ENCODE measurements around the gene FMNL2.
A peak's percentile ranks its signal among the peaks of the same experiment; 100 is the strongest.

The FMNL2 gene

DNA sequence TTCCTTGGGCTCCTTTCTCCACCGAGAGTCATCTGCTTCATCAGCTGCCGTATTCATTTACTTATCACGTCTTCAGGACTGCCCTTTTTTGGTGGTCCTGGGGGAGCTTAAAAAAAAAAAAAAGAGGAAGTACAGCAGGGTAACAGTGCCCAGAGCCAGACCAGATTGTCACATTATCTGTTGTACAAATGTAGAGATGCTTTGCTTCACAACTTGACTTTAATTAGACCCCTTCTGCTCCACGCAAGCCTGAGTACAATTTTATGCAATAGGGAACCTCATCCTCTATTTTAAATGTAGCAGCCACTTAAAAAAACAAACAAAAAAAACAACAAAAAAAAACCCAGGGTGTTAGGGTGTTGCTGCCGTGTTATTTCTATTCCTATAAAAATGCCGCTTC is 254.0 kb downstream of the FMNL2 start:
- no peak for DNase-seq

DNA sequence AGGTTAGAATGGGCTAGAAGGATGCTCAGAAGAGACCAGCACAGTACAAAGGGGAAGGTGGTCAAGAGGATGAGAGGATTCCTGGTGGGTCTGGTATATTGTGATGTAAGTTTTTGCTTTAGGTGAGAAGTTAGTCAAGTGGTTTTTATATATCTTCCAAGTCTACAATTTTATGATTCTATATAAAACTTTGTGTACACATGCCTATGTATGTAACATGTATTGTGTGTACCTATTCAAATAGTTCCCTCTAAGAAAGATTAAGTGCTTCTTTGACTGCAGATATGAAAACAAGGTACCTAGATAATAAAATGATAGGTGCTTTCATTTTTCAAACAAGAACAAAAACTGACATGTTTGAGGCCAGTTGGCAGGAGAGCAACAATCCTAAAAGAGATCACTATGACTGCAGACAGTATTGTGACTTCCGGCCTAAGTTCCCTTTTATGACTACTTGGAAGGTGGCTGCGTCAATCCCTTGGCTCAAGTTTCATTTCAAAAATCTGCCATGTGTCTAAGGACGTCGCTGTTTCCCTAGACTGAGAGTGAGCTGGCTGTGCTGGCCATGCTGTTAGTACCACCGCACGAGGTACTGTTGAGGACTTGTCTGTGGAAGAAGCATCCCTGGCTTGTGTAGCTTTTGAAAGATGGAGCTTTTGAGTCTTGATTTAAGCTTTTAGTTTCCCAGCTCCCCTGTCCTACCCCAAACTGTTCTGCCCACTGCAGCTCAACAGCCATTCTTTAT is 259.2 kb downstream of the FMNL2 start:
- peak; percentile 45 for DNase-seq

DNA sequence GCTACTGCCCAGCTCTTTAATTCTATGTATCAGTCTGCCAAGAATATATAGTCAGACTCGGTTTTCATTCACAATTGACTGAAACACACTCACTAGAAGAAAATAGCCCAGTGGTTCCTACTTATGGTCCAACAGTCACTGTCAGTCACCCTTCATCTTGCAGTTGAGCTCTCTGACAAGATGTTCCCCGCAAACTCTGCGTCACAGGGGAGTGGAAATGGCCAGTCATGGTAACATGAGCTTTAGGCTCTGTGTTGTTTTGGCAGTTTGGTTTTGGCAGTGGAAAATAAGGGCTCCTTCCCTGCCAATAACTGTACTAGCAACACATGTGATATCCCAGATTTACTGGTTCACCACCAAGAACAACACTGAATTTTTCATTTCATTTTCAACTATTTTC is 259.8 kb downstream of the FMNL2 start:
- DNase-seq, result no peak

DNA sequence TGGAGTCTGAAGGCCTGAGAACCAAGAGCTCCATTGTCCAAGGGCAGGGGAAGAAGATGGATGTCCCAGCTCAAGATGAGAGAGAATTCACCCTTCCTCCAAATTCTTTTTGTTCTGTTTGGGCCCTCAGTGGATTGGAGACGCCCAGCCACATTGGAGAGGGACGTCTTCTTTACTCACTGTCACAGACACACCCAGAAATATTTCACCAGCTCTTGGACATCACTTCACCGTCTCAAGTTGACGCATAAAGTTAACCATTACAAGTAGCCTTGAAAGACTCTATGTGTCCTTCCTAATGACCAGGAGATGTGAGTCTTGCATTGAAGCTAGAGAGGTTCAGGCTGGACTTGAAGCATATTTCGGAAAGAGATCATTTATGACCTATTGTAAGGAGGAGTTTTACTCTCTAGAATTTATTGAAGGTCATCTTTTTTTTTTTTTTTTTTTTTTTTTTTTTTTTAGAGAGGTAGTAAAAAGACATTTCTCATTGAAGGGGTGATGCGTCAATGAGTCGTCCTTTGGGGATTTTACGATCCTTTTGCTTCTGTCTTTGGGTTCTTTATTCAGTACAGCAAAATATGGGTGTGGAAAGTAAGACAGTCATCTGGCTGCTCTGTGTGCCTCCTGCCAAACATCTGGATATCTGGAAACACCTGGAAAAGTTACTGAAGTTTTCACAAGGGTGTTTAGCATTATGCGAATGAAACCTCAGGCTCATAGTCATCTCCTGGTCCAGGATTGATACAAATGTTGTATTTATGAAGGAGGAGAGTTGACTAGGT is 264.2 kb downstream of the FMNL2 start:
- DNase-seq, result no peak

DNA sequence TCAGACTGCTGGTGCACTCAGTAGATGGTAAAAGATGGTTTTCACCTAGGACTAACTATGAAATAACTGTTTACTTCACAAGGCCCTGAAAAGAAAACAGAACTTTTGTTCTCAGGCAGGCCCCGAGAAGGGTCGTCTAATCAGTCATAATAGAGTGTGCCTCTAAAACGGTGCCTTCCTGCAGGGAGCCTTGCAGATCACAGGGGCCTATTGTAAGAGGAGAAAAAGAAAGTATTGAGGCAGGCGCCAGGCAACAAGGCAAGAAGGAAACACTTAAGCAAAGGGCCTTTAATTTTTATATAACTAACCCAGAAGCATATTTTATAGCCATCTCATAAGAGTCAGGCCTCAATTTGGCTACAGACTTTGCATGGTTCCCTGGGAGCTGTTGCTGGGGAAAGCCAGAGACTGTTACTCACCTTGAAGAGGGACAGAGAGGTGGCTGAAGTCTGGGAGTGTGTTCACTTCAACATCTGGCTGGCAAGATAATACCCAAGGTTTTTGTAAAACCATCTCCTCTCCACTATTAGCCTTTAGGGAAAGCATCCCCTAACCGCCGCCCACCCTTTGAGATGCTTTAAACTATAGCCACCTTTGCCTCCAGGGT is 265.2 kb downstream of the FMNL2 start:
- DNase-seq, result no peak

DNA sequence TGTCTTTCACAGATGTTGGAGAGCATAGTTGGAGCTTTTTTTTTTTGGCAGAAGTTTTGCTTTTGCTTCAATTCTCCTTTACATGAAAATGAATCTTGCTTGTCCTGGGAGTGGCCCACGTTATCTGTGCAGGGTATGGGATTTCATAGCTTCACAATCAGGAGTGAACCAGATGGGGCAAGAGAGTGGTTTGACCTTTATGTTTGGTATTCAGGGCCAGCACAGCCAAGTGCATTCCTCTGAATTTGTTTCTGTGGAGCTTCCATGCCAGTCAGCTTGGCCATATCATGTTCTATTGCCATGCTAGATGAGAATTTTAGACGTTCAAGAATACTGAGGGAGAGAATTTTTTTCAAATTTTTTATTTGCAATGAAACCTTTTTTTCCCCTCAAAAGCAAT is 265.7 kb downstream of the FMNL2 start:
- DNase-seq, result no peak

DNA sequence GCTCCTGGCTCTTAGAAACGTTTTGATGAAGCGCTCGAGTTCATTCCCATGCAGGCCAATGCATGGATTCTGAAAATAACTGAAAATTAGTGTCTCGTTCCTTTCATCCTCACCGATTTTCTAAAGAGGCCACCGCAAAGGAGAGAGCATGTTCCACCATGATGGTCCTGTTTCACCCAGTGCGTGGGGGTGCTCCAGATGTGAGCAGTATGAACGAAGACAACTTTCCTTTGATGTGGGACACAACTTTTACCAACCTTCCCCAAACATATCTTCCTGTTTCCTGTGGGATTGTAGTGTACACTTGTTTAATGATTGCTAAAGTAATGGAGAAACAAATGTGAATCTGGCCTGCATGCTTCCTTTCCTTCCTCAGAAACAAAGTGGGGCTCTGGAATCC is 267.8 kb downstream of the FMNL2 start:
- no peak for DNase-seq

DNA sequence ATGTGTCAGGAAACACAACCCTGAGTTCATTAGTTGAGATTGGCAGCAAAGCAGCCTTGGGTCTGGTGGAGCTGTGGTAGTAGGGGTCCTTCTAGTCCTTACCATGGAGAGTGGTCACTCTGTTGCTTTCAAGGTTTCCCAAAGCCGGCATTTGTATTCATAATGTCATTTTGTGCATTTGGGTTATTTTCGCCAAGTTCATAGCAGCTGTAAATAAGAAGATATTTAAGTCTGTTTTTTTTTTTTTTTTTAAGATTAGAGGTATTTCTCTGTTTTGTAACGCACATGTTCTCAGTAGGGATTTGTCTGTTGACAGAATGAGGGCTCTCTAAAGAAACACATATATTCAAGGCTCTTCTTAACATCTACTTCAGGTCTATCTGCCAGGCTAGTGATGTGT is 268.2 kb downstream of the FMNL2 start:
- DNase-seq, result no peak

DNA sequence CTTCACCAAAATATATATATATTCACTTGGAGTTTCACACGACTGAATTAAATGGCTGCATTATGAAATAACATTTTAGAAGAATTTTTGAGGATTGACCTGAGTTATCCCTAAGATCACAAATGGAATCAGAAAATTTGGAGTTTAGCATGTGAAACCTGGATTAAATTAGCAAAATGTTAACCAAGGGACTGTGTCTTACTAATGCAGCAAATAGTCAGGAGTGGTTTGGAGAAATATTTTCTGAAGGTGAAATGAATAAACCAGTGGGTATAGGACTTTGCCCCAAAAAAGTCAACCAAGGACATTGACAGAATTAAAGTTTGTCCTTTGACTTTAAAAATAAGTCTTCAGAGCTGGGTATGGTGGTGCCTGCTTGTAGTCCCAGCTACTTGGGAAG is 271.1 kb downstream of the FMNL2 start:
- DNase-seq, result no peak

DNA sequence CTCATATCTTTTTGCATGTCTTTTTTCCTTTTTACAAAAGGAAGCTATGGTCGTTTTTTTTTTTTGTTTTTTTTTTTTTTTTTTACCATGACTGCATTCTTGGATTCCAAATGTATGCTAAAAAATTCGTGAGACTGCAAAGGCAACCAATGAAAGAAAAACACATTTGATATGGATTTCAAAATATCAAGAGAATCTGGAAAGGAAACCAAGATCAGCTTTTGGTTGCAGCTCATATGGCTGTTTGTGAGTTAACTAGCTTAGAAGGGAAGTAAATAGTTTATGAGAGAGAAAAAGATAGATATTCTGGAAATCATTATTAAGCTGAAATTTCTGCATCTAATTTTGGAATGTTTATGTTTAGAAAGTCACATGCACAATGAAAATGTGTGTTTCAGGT is 272.0 kb downstream of the FMNL2 start:
- no peak for DNase-seq

DNA sequence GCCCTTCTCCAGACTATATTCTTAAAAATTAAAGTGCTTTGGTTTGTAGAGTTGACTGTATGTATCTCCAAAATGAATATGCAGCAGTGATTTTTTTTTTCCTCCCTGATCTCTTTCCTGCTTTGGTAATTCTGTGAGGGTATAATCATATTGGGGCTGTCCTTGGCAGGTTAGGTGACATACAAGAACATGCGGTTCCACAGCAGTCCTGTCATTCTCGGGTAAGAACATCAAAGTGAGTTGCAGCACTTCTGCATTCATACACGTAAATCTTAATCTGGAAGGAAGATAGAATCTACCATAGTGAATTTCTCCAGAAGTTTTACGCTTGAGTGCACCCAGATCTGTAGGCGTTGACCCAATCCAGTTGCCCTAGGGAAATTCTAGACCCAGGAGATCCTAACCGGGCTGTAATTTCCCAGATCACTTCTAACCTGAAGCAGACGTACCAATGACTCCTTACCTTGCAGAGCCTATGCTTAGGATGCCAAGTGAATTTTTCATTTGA is 272.9 kb downstream of the FMNL2 start:
- DNase-seq, result no peak

DNA sequence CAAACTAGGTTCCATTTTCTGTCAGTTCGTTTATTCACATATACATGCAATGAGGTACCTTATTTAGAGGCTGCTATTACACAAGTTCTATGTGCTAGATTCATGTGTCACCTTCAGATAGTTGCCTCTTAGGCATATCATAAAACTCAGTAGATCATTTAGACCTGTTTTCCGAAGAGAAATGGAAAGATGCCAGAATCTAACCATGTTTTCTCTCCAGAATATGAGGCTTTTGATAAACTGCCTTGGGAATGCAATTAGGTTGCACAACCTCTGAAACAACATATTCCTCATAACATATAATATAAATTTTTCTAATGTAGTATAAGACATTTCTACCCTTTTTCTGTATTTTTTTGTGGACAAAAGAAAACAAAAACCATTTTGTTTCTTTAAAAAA is 274.2 kb downstream of the FMNL2 start:
- no peak for DNase-seq

DNA sequence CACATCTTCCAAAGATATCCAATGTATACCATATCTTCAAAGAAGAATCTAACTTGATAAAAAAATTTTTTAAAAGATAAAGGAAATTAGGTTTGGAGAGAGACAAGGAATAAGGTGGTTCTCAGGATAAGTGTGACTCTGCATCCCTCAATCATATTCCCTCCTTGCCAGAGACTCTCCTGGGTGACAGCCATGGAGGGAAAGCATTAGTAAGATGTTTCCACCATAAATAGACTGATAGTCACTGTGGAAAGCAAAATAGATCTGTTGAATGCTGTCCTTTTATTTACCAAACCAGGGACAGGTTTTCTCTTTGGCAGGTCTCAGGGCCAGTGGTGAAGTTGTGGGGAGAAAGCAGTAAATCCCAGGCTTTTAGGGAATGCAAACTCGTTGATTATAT is 274.7 kb downstream of the FMNL2 start:
- DNase-seq, result no peak

DNA sequence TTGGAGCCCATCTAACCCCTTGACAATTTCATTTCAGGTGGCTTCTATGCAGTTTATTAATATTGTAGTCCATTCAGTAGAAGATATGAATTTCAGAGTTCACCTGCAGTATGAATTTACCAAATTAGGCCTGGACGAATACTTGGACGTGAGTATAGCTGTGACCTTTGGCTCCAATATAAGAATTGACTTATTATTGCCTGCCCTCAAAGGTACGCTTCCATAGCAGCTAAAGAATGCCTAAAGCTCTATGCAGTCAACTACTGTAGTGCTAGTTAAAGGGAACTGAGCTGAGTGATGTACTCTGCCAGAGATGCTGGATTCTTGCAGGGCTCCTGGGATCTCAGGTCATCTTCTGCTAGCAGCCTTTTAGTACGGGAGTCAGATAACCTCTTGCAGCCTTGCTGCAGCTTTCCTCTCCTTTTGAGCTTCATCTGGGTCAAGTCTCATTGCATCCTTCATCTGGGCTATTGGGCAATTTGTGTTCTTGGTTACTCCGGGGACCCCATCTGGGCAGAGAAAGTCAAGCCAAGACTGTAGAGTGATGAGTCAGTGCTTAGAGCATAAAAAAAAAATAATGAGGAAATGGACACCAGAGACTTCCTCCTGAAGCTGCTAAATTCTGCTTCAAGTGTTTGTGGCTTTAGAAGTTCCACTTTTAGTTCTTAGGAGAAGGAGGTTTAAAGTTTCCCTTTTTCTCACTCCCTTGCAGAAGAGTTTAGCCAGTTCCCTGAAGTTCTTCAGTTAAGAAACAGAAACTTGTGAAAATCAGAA is 276.7 kb downstream of the FMNL2 start:
- DNase-seq, result no peak

DNA sequence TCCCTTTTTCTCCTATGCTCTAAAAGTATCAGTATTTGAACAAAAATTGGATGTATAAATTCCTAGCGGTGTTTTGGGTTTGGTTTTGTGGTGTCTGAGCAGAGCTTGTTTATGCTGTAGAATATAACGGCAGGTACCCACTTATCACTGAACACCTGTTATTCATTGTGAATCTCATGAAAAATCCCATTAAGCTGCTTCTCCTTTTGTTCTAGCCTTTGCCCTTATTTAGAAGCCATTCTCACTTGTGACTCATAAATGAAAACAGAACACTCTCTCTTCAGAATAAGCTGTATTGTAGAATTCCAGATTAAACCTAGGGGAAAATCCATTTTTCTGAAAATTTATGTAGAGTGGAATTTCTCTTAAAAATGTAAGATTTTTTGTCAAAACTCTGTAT is 278.3 kb downstream of the FMNL2 start:
- DNase-seq, result no peak

DNA sequence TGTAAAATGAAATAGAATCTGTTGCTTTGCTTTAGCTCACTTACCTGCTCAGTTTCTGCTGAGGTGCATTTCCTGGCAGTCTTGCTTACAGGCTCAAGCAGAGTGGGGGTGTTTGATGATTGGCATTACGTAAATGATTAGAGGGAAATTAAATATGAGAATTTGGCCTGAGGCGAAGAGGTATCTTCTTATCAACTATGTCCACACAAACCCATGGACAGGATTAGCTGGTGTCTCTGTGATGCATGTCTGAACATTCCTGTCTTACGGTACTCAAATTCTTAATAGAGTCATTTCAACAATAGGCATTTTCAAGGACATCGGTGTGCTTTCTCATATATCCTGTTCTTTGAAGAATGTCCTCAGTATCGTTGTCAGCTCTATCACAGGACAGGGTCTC is 280.2 kb downstream of the FMNL2 start:
- DNase-seq, result no peak

DNA sequence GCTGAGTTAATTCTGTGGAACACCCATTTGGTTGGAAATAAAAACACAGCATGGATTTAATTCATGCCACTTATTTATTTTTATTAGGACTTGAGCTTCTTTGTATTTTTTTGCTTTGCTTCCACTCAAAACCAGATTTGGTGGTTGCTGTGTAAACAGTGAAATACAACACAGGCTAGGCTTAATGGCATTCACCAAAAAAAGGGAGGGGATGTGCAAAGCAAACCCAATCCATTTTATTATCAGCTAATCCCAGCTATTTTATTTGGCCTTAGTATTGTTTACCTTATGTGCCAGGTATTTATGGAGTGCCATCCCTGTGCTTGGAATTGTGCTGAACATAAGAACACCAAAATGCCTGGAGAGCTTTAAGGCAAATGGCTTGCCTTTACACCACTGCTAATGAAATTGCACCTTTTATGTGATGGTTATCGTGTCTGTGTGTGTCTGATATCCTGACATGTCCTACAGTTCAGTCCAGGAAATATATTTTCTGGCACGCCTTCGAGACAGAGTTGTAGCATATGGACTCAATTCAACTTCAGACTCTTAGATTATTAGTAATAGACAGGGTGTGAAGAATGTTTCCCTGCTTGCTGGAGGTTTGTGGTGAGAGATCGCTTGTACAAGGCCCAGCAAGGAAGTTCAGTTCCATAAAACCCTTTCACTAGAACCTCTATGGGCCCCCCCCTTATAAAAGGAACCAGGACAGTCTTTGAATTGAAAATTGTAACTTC is 282.6 kb downstream of the FMNL2 start:
- DNase-seq, result peak; percentile 17

DNA sequence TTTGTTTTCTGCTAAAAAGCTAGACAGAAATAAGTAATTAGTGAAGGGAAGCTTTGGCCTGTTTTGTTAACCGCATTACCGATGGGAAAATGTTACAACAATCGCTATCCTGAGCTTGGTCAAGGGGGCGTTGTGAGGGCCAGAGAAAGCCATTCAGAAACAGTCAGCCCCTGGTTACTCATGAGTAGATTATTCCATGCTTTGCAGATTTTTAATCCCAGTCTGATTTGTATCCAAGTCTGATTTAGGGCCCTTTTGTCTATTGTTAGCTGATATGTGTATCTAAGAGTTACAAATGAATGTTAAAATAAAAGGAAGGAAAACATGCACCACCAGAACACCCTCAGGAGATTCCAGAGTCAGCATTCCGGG is 283.2 kb downstream of the FMNL2 start:
- peak; percentile 5 for DNase-seq

DNA sequence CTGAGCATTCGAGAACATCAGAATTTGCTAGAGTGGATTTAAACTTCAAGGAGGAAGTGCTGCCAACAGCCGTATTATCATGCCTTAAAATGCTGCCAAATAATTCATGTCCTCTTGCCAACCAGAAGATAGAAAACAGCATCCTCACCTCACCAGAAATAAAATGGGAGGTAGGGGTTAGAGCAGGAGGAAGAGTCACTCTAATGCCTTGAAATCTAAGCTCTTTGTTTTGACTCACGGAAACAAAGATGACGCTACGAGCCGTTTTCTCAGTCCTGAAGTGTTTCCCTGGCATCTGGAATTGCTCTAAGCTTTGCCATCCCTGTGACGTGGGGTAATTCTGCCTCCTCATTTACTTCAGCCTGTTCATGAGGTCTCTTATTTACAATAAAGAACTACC is 285.2 kb downstream of the FMNL2 start:
- no peak for DNase-seq

DNA sequence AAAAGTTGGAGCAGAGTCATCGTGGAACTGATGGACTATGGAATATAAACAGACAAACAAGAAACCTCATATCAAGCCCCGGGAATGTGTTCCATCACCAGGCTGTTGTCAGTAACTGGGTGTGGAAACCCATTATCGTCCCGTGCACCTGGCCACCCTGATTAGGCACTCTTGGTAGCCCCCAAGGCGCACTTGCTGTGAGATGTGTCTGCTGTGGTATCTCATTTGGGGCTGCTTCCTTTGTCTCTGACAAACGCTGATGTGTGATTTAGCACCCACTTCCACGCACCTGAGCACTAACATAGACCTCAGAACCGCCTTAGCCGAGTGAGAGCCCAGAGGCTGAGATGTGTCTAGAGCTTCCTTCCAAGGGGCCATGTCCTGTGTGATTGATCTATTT is 286.0 kb downstream of the FMNL2 start:
- DNase-seq, result no peak

DNA sequence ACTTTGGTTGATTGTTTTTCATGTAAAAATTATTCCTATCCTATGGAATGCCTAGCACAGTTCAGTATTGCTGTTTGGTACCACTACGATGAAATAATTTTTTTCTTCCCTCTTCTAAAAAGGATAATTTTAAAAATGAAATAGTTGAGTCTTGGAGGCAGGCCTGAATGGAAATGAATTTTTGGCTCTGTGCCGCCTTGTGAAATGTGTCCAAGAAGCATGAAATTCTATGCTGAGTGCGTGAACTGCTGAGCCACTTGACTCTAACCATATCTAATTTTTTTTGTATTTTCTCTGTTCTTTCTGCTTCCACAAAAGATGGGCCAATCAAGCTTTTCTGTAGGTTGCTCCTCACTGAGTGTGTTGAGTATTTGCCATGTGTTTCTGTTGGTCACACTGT is 287.2 kb downstream of the FMNL2 start:
- DNase-seq, result no peak

DNA sequence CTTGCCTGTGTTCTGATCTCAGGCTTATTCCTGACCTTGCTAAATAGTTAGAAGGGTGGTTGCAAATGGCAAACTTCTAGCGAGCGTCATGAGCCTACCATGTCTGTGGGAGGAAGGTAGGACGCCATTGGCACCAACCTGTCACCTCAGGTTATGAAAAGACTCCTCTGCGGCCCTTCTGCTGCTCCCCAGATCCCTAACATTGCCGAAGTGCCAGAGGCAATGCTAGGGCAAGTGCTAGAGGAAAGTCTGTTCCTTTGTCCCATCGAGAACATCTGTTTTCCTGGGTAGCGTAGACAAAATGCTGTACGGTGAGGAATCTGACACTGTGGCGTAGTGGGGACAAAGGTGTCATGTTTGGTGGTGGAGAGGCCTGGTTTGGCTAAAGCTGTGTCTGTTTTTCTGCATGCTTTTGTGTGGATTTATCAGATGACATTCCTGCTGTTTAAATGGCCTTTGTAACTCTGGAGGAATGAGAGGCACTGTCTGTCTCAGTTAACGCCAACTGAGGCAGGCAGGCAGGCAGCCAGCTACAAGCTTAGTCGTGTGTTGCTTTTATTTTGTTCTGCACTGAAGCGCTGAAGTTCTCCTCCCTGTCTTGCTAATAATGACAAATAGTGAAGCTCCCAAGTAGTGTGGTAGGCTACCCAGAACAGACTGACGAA is 288.2 kb downstream of the FMNL2 start:
- DNase-seq, result no peak
